Measurements from ENCODE around the gene C17orf67.

The C17orf67 gene

DNA sequence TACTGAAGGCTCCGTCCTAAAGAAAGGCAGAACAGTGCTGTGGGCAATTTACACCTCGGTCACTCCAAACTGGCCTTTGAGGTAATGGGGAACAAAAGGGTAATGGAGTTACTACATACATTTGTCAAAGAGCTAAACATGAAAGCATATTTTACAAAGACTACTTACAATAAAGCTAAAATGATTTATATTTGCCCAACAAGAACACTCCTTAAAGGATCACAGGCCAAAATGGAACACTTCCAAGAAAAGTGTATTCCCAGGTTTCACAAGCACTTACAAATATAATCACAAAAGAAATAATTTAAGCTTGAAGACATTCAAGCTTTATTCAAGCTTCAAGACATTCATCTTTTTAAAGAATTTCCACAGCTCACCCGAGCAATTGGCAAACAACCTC is 29.3 kb downstream of the C17orf67 start:
- no peak for DNase-seq

GRCh38 chr17:56803071-56803470 is 30.6 kb downstream of the C17orf67 start:
- no peak for DNase-seq

DNA sequence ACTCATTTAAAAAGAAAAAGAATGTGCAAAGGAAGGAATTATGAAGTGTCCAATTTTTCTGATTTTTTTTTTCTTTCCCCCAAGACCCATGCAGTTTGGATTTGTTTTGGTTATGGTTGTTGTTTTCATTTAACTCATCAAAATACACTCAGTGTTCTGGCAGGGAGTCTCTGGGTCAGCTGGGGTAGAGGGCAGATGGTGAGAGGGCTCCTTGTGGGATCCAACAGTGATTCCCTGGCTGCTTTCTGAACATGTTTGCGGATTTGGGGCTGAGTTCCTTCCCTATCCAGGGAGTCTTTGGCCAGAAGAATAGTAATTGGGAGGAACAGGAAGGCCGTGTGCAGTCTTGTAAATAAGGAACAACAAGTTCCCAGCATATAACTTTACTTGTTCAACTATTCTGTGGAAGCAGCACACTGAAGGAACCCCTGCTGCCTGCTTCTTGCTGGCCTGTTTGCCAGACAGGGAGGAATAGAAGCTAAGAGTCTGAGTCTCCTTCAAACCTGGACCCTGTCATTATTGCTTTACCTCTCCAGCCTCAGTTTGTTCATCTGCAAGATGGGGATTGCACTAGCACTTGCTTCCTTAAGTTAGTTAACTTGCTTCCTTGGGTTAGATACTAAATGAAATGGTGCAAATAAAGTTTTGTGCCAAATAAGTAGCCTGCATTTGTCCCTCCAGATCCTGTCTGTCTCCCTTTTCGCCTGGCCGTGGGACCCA is 32.1 kb downstream of the C17orf67 start:
- DNase-seq: no peak

DNA sequence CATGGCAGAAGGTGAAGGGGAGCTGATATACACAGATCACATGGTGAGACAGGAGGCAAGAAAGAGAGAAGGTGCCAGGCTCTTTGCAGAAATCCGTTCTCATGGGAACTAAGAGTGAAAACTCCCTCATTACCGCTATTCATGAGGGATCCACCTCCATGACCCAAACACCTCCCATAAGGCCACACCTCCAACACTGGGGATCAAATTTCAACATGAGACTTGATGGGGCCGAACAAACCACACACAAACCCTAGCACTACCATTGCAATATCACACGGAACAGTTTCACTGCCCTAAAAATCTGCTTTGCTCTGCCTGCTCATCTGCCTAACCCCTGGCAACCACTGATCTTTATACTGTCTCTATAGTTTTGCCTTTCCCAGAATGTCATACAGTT is 34.8 kb downstream of the C17orf67 start:
- no peak for DNase-seq

GRCh38 chr17:56796536-56796935 is 37.2 kb downstream of the C17orf67 start:
- DNase-seq: no peak

DNA sequence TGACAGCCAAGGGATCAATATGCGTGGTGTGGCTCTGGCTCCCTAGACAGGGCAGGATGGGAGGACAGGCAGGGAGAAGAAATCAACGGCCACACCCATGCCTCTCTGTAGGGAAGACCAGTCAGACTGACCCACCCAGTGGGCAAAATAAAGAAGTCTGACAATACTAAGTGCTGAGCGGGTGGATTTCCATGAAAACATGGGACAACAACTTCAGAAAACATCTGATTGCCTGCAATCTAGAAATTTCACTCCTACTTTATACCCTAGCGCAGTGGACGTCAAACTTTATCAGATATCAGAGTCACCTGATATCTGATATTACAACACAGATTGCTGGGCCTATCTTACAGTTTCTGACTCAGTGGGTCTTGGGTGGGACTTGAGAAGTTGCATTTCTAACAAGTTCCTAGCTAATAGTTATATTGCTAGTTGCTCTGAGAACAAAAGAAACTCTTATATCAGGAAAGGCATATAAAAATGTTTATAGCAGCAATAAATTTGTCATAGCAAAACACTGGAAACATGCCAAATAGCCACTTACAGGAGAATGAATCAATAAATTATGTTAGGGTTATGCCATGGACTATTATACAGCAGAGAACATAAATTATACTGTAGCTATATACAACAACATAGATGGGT is 38.4 kb downstream of the C17orf67 start:
- no peak for DNase-seq

DNA sequence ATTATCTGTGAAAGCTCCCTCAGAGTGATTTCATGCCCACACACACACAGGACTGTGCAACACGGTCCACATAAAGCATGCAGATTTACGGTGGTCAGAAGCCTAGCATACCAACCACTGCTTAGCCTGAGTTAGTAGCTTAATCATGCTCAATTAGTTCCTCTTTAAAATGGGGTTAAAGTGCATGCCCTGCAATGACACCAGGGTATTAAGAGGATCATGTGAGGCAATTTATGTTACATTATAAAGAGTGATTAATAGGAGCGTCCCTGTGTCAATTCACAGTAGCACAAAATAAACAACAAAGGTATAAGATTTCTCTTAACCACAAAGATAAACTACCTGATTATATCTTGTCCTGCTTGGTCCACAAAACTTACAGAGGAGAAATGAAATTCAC is 39.8 kb downstream of the C17orf67 start:
- DNase-seq: no peak

DNA sequence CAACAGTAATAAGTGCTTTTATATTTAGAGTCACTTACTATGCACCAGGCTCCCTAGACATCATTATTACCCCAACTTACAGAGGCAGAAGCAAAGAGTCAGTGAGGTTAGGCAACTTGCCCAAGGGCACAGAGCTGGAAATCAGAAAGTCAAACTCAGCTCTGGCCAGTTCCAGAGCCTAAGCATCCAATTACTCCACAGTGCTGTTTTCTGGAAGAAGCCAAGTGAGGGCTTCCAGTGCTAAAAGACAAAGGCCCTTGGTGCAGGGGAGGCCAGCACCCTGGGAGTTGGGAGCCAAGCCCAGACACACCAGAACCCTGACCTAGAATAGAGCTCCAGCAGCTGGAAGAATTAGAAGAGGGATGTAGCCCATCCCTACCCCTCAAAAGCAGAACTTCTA is 40.2 kb downstream of the C17orf67 start:
- no peak for DNase-seq

- no peak for DNase-seq
Observed at GRCh38 chr17:56792267-56792666, 41.5 kb downstream of the C17orf67 start.

GRCh38 chr17:56786989-56787482 is 46.7 kb downstream of the C17orf67 start:
- no peak for DNase-seq

DNA sequence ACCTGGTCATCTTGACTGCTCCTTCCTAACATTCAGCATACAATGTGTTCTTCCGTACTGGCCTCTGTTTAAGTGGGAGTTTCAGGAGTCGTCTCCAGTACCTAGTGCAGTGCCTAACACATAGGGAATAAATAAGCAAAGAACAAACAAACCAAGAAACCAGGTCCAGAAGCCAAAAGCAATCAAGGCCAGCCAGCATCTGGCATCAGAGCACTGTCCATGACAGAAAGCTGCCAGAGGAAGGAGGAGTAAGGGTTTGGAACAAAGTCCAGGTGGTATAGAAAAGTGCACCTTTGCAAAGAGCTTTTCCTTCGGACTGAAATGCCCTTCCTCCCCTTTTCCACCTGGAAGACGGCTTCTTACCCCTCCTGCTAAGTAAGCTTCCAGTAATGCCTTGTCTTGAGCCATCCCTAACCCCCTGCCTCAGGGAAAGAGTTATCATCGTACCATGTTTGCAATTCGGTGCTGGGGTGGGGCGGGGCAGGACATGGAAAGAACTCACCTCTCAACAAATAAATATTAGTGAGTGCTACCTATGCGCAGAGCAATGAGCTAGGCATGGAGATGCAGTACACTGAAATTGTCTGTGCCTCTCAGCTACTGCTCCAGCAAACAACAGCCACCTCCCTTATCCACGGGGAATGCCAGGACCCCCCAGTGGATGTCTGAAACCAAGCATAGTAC is 47.6 kb downstream of the C17orf67 start:
- no peak for DNase-seq

DNA sequence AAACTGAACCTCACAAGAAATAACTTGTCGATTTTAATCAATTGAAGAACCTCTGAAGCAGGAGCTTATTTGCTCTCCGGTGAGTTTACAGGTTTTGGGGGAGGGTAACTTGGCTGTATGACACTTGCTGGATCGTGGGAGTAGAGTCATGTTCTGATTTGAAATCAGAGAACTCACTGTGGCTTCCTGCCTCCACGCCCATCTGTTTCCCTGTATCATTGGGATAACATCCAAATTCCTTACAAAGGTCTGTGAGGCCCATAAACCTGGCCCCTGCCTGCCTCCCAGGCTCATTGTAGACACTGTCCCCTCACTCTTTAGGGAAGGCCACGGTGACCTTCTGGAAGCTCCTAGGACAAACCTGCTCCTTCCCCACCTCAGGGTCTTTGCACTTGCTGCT is 48.3 kb downstream of the C17orf67 start:
- no peak for DNase-seq

DNA sequence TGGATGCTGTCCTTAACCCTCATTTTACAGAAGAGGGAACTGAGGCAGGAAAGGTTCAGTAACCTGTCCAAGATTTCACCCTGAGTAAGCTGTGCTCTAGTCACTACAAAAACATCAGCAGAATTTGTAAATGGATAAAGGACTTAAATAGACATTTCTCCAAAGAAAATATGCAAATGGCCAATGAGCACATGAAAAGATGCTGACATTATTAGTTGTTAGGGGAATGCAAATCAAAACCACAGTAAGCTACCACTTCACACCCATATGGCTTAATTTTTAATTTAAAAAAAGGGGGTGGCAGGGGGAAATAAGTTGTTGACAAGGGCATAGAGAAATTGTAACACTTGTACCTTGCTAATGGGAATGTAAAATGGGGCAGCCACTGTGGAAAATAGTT is 51.4 kb downstream of the C17orf67 start:
- DNase-seq: no peak

DNA sequence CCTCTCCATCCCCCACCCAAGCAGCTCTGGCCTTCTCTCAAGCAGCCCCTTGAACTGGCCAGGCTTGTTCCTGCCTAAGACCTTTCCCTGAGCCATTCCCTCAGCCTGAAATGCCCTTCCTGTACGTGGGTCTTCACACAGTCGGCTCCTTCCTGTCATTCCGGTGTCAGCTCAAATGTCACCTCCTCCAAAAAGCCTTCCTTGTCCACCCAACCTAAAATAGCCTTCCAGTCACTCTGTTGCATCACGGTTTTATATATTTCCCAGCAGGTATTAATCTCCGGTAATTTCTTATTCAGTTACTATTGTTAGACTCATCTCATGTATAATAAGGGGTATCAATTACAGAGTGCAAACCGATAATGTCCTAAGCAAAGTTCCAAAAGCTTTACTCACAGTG is 51.8 kb downstream of the C17orf67 start:
- DNase-seq: no peak

DNA sequence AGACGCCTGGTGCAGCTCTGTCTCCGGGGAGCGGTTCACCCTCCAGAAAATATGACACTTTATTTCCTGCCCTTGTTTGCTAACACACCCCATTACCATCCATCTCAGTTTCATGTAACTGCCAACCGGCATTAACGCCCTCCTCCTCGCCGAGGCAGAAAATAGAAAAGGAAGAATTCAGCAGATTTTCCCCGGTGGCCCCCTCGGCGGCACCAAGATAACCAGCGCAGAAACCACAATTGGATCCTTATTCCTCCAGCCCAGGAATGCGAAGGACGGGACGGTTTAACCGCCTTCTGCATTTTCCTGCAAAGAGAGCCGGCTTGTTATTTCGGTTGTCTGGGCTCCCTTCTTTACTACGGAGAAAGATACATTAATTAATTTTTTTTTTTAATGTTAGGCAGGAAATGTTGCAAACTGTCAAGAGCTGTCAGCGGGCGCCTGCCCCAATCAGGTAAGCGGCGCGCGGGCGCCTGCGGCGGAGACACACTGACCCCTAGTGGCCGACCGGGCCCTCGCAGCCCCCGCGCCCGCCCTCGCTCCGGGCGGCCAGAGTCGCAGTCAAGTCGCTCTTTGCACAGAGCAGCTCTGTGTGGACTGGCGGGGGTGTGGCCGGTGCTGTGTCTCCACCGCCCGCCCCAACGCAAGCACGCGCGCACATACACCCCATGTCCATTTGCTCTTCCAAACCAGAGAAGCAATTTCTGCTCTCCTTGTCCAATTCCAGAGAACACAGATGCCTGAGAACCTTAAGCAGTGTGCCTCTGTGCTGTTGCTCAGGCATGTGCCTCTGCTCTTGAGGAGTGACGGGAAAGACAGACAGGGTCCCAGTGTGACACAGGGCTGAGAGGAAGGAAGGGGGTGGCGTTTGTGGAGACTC is 53.6 kb downstream of the C17orf67 start:
- DNase-seq: peak; percentile 12

- DNase-seq: no peak
Observed at GRCh38 chr17:56779322-56779721, 54.4 kb downstream of the C17orf67 start.

- DNase-seq: no peak
Observed at GRCh38 chr17:56778898-56779297, 54.8 kb downstream of the C17orf67 start.

DNA sequence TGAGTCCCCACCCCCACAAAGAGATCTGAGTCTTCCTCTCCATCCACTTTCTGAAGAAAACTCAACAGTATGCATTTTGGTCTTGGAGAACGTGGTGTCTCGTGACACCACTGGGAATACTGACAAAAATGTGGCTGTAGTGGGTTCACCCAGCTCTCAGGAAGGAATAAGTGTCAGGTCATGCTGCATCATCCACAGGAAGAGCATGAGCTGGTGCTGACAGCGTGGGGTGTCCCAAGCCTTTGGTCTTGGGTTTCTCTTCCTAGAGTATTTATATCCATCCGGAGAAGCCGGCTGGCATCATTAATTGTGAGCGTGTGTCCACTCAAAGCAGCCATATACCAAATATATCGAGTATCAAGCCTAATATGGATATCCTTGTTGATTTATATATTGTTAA is 55.9 kb downstream of the C17orf67 start:
- DNase-seq: no peak

GRCh38 chr17:56774650-56775049 is 59.1 kb downstream of the C17orf67 start:
- no peak for DNase-seq

- DNase-seq: no peak
Observed at GRCh38 chr17:56773124-56773523, 60.6 kb downstream of the C17orf67 start.

DNA sequence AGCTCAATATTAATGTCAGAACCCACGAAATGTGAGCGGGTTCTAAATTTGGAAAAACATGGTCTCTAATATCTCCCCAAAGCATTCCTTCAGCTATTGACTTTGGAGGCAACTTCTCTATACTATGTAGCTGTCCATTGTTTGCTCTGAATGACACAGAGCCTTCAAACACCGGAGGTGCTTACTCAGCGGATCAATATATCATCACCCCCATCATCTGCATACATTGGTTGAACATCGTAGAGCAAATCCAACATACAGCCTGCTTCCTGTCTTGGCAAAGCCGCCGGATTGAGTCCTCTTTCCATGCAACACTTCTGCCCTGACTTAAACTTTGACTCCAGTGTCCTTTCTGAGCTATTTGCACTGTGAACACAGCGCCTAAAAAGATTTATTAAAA is 61.3 kb downstream of the C17orf67 start:
- no peak for DNase-seq

DNA sequence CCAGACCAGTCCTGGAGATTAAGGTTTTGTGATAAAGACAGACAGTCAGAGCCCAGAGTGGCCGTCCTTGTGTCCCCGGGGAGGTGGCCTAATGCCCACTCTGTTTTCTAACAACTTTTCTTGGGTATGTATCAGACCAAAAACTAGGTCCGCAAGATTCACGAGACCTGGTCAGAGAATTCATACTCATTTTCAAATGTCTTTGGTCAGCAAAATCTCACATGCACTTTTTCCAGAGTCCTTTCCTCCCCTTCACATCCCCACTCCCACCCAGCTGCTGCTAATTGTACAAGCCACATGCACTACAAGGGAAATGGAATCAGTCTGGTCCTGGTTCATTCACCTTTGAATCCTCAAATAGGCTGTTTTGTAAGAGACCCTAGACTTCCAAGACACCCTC is 61.7 kb downstream of the C17orf67 start:
- no peak for DNase-seq

DNA sequence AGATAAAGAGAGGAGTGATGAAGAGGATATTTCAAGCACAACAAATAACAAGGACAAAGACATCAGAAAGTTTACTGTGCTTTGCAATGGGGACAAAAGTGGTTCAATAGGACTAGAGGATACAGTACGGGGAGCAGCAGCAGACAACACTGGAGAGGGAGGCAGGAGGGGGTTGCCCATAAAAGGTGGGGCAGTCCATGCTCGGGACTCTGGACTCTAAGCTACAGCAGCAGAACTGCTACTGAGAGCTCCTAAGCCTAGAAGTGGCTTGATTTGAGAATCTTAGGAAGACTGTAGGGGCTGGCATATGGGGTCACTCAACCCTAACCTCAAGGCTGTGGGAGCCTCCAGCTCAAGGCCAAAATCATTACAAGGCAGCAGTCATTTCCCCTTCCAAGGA is 62.2 kb downstream of the C17orf67 start:
- no peak for DNase-seq
